GM19239 (cell line): ENCODE results near the gene SH2D2A.

ENCODE experiments used
- DNase-seq: peaks from one replicate; pipeline ENCODE4 v3.0.0; 2011; ENCODE audit warnings: low spot score; ENCODE audit not compliant: insufficient read length
- FAIRE-seq: peaks from 2 replicates; lab custom pipeline; 2011; peaks lifted over from hg19 to GRCh38; lab: Jason Lieb, UNC

Gene SH2D2A

DNA sequence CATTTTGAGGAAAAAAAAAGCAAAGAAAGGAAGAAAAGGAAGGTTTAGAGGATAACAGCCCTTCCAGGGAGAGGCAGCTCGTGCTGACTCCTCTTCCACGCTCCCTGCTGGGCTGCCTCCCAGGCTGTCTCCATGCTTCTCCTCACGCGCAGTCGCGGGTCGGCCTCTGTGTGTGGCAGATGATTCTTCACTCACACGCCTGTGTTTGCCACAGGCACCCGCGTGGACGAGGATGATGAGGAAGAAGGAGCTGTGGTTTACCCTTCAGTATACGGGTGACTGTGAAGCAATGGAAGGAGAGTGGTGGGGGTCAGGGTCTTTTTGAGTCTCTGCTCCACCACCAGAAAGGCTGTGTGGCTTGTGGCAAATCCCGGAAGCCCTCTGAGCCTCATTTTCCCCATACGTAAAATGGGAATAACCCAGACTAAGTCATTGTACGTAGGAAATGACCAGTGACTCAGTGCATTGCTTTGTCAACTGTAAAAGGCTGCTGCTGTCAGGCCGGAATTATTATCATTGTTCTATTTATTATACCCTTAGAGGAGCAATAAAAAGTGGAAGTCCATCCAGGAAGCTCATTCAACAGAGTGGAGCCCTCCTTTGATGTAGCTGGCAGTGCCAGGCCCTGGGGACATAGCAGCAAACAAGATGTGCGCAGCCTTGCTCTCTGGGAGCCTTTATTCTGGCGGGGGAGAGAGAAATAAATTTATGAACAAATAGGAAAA, 11.9 kb upstream of the SH2D2A start:
- no peak for FAIRE-seq

DNA sequence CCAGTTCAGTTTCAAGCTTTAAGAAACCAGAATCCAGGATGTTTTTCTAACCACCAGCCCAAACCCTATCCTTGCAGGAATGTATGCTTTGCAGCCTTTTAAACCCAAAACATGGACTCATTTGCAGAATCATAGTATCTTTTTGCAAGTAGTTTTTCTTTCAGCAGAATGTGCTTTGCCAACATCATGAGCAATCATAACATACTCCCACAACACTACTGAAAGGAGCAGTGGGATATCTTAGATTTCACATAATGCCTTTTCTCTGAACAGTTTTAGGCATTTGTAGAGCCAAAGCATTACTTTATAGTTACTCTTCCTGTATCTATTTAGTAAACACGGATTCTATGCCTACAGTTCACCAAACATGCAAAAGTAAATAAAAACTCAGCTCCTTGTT, 10.0 kb upstream of the SH2D2A start:
- FAIRE-seq (no peak), DNase-seq (no peak)

More for the DNA sequence above, 11.9 kb upstream of the SH2D2A start:
- no peak for DNase-seq

DNA sequence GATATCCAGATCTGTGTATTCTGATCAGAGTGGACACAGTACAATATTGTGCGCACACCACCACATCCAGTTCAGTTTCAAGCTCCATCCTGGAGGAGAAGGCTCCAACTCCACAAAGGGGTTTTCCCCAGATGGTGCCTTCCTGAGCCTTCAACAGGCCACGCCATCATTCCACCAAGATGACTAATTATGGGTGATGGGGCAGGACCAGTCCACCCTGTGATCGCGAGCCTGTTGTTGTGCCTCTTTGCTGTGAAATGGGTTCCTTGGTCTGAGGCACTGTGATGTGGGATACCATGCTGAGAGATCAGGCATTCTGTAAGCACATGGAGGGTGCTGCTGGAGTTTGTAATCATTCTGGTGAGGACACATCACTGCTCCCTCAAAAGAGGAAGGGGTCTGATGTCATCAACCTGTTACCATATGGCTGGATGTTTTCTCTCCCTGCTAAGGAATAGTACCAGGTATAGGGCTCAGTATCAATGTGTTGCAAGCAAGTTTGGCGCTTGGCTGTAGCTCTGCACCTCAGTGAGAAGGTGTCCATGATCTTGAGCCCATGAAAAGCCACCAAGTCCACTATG, 6.7 kb upstream of the SH2D2A start:
- FAIRE-seq (no peak), DNase-seq (no peak)

DNA sequence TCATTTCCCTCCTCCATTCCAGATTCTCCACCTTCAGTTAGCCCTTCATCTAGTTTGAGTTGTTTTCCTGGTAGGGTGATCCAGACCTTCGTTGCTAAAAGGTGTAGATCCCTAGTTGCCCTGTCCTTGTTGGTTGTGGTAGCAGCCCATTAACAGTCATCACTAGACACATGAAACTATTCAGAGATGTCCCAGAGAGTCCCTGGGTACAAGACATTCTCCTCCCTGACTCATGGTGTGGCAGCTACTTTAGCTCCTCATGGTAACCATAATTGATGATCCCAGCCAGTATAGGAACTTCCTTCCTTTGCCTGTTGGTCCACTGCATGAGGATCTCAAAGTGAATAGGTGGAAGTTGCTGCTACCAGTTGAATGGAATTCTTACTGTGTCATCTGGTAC, 6.0 kb upstream of the SH2D2A start:
- DNase-seq (no peak), FAIRE-seq (no peak)

DNA sequence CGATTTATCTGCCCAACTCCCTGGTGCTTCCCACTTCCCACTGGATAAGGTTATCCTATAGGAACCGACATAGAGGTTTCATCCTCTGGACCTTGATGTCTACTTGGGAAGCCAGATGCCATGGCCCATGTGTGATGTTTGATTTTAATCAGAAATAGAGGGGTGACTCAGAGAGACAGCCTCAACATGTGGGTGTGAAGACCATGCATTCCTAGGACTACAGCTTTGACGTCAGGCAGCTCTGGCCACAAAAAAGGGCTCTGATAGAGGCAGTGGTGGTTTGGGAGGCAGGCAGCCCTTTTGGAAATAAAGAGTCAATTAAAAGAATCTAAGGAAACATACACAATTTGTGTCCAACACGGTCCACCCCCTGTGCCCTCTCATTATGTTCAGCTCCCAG, 5.2 kb upstream of the SH2D2A start:
- FAIRE-seq: no peak
- DNase-seq: no peak

DNA sequence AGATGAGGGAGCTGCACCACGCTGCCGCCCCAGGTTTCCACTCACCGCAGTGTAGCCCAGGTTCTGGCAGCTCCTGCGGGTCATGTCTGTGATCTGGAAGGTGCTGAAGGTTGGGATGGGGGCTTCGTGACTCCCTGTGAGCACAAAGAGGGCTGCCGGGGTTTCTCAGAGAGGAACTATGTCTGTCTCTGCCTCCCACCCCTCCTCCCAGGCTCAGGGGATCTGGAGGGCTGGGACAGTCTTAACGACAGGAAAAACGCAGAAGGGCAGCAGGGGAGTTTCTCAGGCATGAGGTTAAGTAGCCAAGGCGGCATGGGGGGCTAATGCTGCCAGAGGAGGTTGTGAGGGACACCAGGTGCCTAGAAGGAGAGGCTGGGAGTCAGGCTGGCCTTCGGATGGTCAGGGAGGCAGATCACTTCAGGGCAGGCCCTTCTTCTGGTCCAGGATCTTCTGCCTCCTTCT, 656 bp downstream of the SH2D2A start:
- FAIRE-seq (no peak), DNase-seq (no peak)

DNA sequence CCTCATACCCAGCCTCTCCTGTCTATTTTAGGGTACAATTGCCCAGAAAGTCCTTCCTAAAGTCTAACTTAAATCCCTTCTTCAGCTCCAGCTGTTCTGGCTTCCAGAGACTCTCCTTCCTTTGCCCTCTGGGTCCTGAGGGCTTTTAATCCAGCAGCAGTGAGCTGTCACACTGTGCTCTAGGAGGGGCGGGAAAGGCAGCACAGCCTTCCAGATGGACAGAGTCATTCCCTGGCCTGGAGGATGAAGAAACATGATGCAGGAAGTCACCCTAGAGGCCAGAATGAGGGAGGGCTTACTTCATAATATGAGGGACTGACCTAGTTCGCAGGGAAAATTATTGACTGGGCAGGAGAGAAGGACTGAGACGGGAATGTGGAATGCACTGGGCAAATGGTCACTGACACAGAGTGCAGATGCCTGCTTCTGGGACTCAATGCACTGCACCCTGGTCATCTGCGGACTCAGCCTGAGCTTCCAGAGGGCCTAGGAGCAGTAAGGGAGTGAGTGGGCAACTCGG, 1.3 kb downstream of the SH2D2A start:
- DNase-seq (no peak), FAIRE-seq (no peak)

DNA sequence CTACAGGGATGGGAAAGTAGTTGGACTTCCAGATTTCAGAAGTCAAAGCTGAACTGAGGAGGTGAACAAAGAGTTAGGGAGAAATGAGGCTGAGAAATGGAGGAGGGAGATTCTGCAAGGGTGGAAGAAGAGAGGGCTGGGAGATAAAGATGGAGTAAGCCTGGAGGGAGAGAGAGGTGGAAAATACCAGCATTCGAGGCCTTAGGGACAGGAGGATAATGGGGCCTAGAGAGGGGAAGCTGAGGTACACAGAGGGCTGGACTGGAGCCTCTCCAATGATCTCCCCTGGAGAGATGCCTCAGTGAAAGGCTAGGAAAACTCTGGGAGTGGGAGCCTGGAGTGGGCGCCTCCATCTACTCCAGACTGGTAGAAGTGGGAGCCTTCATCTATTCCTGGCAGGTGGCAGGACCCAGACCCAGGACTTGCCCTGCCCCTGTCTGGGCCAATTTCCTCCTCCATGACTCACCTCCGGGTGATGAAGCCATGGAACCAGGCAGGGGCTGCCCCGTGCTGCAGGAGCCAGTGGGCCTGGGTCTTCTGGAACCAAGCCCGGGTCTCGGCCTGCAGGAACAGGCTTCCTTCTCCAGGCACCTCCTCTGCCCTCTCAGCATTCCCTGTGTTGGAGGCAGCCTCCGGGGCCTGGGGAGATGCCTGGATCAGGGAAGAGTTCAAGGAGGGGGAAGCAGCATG, 1.9 kb downstream of the SH2D2A start:
- DNase-seq (no peak), FAIRE-seq (no peak)

DNA sequence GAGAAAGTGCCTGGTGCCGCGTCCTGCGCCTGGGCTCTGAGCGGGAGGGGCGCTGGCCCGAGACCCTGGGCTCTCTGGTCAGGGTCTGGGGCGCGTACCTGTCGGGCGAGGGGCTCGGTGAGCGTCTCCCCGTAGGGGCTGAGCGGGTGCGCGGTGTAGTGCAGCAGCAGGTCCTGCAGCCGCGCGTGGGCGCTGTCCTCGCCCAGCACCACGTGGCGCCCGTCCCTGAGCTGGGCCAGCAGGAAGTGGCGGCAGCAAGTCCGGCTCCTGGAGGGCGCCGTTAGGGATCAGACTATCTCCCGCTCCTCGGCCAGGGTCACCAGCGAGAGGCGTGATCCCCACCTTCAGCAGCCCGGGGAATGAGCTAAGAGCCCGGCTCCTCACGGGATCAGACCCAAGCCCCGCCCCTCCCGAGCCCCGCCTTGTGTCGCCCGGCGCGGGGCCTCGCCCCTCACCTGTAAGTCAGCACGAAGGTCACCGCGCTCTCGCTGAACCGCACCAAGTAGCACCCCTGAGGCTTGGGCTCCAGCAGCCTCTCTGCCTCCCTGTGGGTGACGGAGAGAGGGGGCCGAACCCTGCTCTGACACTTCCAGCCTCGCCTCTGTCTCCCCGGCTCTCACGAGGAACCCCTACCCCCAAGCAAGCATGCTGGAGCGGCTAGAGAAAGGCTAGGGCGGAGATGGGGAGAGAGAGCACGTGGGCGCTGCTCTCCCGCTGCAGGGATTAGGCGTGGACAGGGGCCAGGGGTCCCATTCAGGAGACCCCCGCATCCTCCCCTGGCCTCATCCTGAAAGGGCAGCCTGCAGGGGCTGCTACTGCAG, 2.7 kb downstream of the SH2D2A start:
- DNase-seq: peak; percentile 65
- FAIRE-seq: no peak

DNA sequence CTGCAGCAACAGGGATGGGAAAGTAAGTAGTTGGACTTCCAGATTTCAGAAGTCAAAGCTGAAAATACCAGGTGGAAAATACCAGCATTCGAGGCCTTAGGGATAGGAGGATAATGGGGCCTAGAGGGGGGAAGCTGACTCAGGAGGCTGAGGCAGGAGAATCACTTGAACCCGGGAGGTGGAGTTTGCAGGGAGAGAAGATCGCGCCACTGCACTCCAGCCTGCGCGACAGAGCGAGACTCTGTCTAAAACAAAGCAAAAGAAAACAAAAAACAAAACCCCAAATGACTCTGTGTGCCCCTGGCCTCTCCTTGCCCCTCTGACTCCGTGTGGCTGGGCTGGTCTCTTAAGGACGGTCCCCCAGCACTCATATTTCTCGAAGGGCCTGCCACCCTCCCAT, 3.4 kb downstream of the SH2D2A start:
- no peak for DNase-seq
- no peak for FAIRE-seq

DNA sequence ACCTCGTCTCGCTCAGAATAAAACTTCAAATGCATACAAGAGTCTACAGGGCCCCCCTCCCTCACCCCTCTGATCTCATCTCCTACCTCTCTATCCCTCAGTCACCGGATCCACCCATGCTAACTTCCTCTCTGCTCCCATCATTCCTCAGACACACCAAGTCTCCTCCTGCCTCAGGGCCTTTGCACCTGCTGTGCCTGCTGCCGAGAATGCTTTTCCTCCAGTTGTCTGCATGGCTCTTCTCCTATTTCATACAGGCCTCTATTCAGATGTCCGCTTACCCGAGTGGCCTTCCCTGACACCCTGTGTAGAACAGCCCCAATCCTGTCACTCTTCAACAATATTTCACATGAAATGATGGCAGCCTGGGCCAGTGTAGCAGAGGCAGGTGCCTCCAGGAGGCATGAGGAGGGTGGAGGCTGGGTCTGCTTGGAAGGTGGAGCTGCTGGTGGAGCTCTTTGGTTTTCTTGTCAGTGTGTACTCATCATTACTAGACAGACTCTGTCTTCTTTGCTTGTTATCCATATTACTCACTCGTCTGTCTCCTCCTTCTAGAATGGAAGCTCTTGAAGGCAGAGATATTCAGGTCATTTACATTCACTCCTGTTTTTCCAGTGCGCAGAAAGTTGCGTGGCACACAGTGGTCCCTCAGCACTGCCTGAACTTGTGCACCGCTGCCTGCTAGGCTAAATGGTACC, 4.2 kb downstream of the SH2D2A start:
- DNase-seq (no peak), FAIRE-seq (no peak)

DNA sequence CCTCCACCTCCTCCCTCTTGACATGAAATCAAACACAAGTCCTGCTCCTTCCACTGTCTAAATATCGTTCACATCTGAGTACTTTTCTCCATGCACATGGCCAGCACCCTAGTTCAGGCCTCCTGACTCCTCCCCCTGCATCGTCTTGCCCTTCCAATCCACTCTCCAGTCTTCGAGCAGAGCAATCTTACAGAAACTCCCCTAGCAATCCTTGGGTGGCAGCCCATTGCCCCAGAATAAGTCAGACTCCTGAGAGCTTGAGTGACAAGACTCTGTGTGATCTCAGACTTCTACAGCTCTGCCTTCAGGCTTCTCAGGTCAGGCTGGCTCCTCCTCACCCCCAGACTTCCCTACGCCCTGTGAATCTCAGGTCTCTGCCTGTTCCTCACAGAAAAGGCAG, 5.5 kb downstream of the SH2D2A start:
- DNase-seq (no peak), FAIRE-seq (no peak)

DNA sequence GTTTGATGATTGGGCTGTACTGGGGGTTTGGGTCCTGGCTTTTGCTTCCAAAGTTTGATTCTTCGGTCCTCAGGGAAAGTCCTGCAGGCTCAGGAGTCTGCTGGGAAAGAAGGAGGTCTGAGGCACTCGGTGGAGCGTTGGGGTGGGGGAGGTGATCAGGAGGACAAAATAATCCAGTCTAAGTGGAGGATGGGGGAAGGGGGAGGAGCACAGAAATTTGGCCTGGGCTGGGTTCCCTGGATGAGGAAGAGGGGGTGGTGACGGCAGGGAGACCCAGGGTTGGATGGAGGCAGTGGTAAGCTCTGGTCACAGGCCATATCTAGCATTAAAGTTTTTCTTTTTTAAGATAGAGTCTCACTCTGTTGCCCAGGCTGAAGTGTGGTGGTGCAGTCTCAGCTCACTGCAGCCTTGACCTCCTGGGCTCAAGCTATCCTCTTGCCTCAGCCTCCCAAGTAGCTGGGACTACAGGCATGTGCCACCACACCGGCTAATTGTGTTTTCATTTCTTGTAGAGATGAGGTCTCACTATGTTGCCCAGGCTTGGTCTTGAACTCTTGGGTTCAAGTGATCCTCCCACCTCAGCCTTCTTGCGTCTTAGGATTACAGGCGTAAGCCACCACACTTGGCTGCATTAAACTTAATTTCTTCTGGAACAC, 6.8 kb downstream of the SH2D2A start:
- FAIRE-seq: no peak
- DNase-seq: no peak

DNA sequence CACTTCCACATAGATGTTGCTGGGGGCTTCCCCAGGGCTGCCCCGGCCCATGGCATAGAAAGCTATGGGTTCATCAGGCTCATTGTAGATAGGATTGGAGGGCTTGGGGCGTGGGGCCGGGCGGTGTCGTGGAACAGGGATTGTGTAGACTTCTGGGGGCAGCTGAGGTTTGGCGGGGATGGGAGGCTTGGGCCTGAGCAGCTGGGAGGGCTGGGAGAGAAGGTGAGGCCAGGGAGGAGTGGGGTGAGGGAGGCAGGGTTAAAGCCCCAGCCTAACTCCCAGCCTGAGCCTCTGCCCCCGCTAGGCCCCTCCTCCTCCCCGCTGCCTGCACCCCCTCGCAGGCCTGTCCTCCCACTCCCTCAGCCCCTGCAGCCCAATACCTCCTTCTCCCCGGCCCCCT, 7.4 kb downstream of the SH2D2A start:
- DNase-seq (no peak), FAIRE-seq (no peak)

DNA sequence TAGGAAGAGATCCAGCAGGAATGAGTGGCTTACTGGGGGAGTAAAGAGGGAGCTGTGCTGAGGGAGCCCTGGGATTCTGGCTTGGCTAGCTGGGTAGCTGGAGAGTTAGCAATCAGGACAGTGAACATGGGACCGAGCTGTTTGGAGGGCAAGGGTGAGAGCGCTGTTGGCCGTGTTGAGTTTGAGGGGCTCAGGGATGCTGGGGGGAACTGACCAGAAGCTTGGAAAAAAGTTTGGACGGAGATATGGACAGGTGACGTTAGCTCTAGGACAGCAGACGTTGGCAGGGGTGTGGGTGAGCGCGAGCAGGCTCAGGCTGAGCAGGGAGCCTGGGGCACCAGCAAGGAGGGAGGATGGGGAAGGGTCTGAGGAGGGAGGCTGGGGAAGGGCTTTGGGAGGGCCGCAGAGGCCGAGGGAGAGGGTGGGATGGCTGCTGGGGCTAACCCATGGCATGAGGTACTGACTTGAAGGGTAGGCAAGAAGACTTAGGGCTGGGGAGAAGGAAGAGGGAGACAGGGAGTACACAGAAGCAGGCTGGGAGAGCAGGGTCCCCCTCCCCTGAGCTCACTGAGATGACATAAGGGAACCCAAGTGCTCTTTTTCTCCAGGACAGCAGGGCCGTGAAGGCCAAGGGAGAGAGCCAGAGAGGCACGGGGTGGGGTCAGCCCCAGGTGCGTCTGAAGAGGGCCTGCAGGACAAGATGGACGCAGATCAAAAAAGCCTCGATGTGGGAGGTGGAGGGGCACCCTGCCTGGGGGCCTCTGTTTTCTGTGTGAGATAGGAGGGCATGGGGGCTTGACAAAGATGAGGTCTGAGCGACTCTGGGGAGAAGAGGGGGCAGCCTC, 8.2 kb downstream of the SH2D2A start:
- DNase-seq: no peak
- no peak for FAIRE-seq

DNA sequence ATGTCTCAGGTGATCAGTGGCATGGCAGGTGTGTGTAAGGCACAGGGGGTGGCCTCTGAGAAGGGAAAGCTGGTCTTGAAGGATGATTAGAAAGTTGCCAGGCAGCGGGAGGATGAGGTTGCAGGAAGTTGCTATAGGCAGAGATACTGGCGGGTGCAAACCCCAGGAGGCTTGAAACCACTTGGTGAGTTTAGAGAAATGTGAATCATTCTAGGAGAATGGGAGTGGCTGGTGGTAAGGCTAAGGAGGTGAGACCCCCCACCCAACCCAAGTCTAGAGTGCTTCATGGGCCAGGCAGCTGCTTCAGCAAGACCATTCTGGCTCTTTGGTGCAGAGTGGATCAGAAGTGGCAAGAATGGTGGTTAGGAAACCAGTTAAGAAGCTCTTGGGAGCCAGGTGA, 9.0 kb downstream of the SH2D2A start:
- DNase-seq: no peak
- FAIRE-seq: peak; percentile 74

DNA sequence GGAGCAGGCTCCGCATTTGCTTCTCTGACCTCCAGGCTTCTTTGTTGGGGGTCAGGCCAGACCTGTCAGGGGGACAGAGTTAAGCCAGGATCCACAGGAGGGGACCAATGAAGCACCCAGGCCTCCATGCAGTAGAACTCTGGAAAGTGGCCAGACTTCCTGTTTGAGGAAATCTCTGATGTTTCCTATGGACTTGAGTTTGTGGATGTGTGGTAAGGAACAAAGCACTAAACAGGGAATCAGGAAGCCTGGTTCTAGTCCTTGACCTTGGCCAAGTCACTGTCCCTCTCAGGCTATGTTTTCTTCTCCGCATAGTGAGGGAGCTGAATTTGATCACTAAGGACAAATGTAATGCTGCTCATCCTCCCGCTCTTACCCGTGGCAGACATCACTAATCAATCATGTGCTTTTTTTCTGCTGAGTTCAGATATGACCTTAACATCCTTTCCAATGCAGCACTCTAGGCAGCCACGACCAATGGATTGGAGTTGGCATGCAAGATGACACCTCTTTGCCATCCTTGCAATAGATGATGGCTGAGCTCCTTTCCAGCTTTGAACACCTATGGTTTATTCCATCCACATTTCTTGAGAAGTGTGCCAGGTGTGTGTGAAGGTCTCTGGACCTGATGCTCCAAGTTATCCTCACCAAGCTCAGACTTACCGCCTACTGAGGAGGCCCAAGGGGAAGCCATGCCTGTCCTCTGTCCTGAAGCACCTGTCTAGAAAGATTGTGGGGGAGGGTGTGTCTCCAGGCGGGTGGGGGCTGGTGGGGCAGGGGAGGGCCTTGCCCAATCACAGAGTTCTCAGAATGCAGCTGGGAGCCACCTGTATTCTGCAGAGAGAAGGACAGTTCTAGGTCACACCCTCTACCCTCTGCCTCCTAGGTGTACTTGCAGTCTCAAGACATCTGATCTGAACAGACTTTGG, 9.9 kb downstream of the SH2D2A start:
- FAIRE-seq (no peak), DNase-seq (no peak)
